ENCODE data around the gene AQP6. TPM values are rescaled to one million over a fixed set of nuclear protein-coding genes. Genes with fewer than 3 reads are reported as not detected.

Gene AQP6
- total RNA-seq, 2 donors from 2014 or later, result 0.20 TPM; not detected in 1

GRCh38 chr12:50025187-50026059 is 52.7 kb downstream of the AQP6 start, which contains the start of gene RACGAP1:
TSS of gene RACGAP1 (minus strand) at chr12:50025494. CDS start at chr12:50016715, 8,779 bp downstream.
- 1 to 5% methylated on average over 18 to 46 of the region's 47 CpGs for WGBS, 2 experiments (ENCODE audit: insufficient coverage in 1 of 2, insufficient read length in 1 of 2)
- H3K4me3 Mint-ChIP-seq, result peak within 1 kb of the TSS; percentile 95
- H3K27ac Mint-ChIP-seq, result peak within 1 kb of the TSS; percentile 94
- H3K36me3 ChIP-seq (ENCODE audit: control insufficient read depth, insufficient read depth, low read length), result peaks cover 7% of the 10 kb centered on the region
- H3K27me3 ChIP-seq (ENCODE audit: control insufficient read depth, insufficient read depth, low read length, poor library complexity, severe bottlenecking), result no peaks in the 10 kb centered on the region
- H3K9ac ChIP-seq (ENCODE audit: extremely low read depth, low read length, poor library complexity, severe bottlenecking), result peak within 1 kb of the TSS; percentile 74
- no peaks in the 10 kb centered on the region for H3K4me1 ChIP-seq (ENCODE audit: control insufficient read depth, insufficient read depth, low read length)
- peak within 1 kb of the TSS; percentile 95 for H3K4me3 ChIP-seq (ENCODE audit: low read length)
- no peaks in the 10 kb centered on the region for H3K9me3 ChIP-seq (ENCODE audit: control insufficient read depth, low read length)
- no peak for TF ChIP-seq CTCF (conservative IDR thresholded peaks at IDR 0.05)
- DNase-seq, result peak; percentile 100
- no peaks in the 10 kb centered on the region for H3K36me3 Mint-ChIP-seq (ENCODE audit: low read depth)
- peaks cover 2% of the 10 kb centered on the region for H3K4me1 Mint-ChIP-seq
- H3K27me3 Mint-ChIP-seq (ENCODE audit: insufficient read depth), result no peaks in the 10 kb centered on the region
- H3K27ac ChIP-seq (ENCODE audit: low read depth, low read length), result peak within 1 kb of the TSS; percentile 12
- H3K9me3 Mint-ChIP-seq, result no peaks in the 10 kb centered on the region

- Mint-ChIP-seq H3K36me3 (ENCODE audit: low read depth) (no peaks in the 10 kb centered on the region), H3K9me3 (no peaks in the 10 kb centered on the region), H3K27me3 (ENCODE audit: insufficient read depth) (peaks cover 3% of the 10 kb centered on the region), H3K27ac (no peak overlapping the region), H3K4me1 (peaks cover 2% of the 10 kb centered on the region), H3K4me3 (no peak overlapping the region)
- DNase-seq, result no peak
- H3K4me3 ChIP-seq (ENCODE audit: low read length), result no peak overlapping the region
- peaks cover 7% of the 10 kb centered on the region for H3K36me3 ChIP-seq (ENCODE audit: control insufficient read depth, insufficient read depth, low read length)
- WGBS, 2 experiments (ENCODE audit: insufficient coverage in 1 of 2, insufficient read length in 1 of 2), result 91% methylated on average over 3 of the region's 3 CpGs; no CpG with 5 or more reads in 1 of the 2 experiments
- H3K4me1 ChIP-seq (ENCODE audit: control insufficient read depth, insufficient read depth, low read length), result no peaks in the 10 kb centered on the region
- no peak overlapping the region for H3K9ac ChIP-seq (ENCODE audit: extremely low read depth, low read length, poor library complexity, severe bottlenecking)
- no peak overlapping the region for H3K27ac ChIP-seq (ENCODE audit: low read depth, low read length)
- H3K27me3 ChIP-seq (ENCODE audit: control insufficient read depth, insufficient read depth, low read length, poor library complexity, severe bottlenecking), result no peaks in the 10 kb centered on the region
- H3K9me3 ChIP-seq (ENCODE audit: control insufficient read depth, low read length), result no peaks in the 10 kb centered on the region
- no peak for TF ChIP-seq CTCF (conservative IDR thresholded peaks at IDR 0.05)
Measured at GRCh38 chr12:50026691-50027090, 53.9 kb downstream of the AQP6 start.

Other genes with a start within 250 kb of the AQP6 start
- 100 to 1,000 TPM; 426 to 455 TPM for gene TMBIM6, start 231.4 kb upstream of the AQP6 start, total RNA-seq
- gene NCKAP5L, start 144.5 kb upstream of the AQP6 start, total RNA-seq, result 10 to 100 TPM; 21.2 to 24.1 TPM
- gene BCDIN3D, start 129.8 kb upstream of the AQP6 start, total RNA-seq, result 1 to 10 TPM; 2.8 to 3.8 TPM
- gene FAIM2, start 69.0 kb upstream of the AQP6 start, total RNA-seq, result not detected
- gene AQP2, start 22.2 kb upstream of the AQP6 start, total RNA-seq, result not detected
- gene AQP5, start 11.1 kb upstream of the AQP6 start, total RNA-seq, result under 1 TPM; 0.62 to 0.77 TPM
- 10 to 100 TPM; 49.6 to 96.6 TPM for gene RACGAP1, start 52.5 kb downstream of the AQP6 start, total RNA-seq
- gene ASIC1, start 84.6 kb downstream of the AQP6 start, total RNA-seq, result 1 to 10 TPM; 4.2 to 5.2 TPM
- 100 to 1,000 TPM; 118 to 125 TPM for gene SMARCD1, start 112.4 kb downstream of the AQP6 start, total RNA-seq
- 1 to 10 TPM in 1 of 2 donors, under 1 TPM in 1; 0.93 to 1.1 TPM for gene GPD1, start 131.1 kb downstream of the AQP6 start, total RNA-seq
- 10 to 100 TPM; 26.0 to 26.7 TPM for gene COX14, start 139.3 kb downstream of the AQP6 start, total RNA-seq
- 10 to 100 TPM; 59.7 to 65.5 TPM for gene CERS5, start 194.4 kb downstream of the AQP6 start, total RNA-seq

Data from endodermal cell (in vitro differentiated cells).